WTC11 (cell line): Measurements from ENCODE around the gene DYSF. TPM values are rescaled to one million over a fixed set of nuclear protein-coding genes. Genes with fewer than 3 reads are reported as not detected.
A peak's percentile ranks its signal among the peaks of the same experiment; 100 is the strongest.

Experiments used
- ATAC-seq: fragments of 200-7000 bp; cut with Tn5 transposase; 2 replicates; pipeline ENCODE4 v1.10.0; 2021; ENCODE audit warnings: mild to moderate bottlenecking, moderate library complexity
- CTCF ChIA-PET: fragments of 300-600 bp; sonication (Branson Sonifier 250); formaldehyde crosslinking; loops from one replicate; lab custom pipeline; 2021; ENCODE audit warnings: antibody characterized with exemption; lab: Charles Lee
- POLR2A ChIA-PET: fragments of 350-600 bp; sonication (Branson Sonifier 250); formaldehyde crosslinking; loops from one replicate; lab custom pipeline; 2021; ENCODE audit warnings: antibody characterized with exemption; lab: Charles Lee
- DNase-seq: peaks from one replicate; pipeline ENCODE4 v3.0.0; 2021; ENCODE audit warnings: low spot score
- H3K27ac Mint-ChIP-seq: 2 replicates; pipeline ENCODE4 v1.8.0; 2021; ENCODE audit warnings: mixed read lengths
- H3K27me3 Mint-ChIP-seq: 2 replicates; pipeline ENCODE4 v1.8.0; 2021; ENCODE audit warnings: low read depth, mild to moderate bottlenecking, moderate library complexity, mixed read lengths
- H3K36me3 Mint-ChIP-seq: 2 replicates; pipeline ENCODE4 v1.8.0; 2021; ENCODE audit warnings: mixed read lengths
- H3K4me1 Mint-ChIP-seq: 2 replicates; pipeline ENCODE4 v1.8.0; 2022; ENCODE audit warnings: mixed read lengths
- H3K4me3 Mint-ChIP-seq: 2 replicates; pipeline ENCODE4 v1.8.0; 2021; ENCODE audit warnings: mild to moderate bottlenecking, moderate library complexity, mixed read lengths
- H3K9me3 Mint-ChIP-seq: 2 replicates; pipeline ENCODE4 v1.8.0; 2021; ENCODE audit warnings: mixed read lengths
- ATF1 ChIP-seq: sonication (generic); formaldehyde crosslinking; IDR thresholded peaks from 2 replicates; pipeline ENCODE4 v1.8.1; 2023; ENCODE audit warnings: mild to moderate bottlenecking, moderate library complexity, missing genetic modification reagents
- CBFB ChIP-seq: sonication (generic); formaldehyde crosslinking; IDR thresholded peaks from 2 replicates; pipeline ENCODE4 v1.8.1; 2022; ENCODE audit warnings: mild to moderate bottlenecking, low read depth, missing genetic modification reagents
- CREB1 ChIP-seq: sonication (generic); formaldehyde crosslinking; IDR thresholded peaks from 2 replicates; pipeline ENCODE4 v1.8.0; 2023; ENCODE audit warnings: mild to moderate bottlenecking, missing genetic modification reagents
- EMX1 ChIP-seq: fragments of 250-450 bp; sonication (Bioruptor Pico); IDR thresholded peaks from 2 replicates; pipeline ENCODE4 v1.8.0; 2021; ENCODE audit warnings: mild to moderate bottlenecking
- ETV6 ChIP-seq: sonication (generic); formaldehyde crosslinking; IDR thresholded peaks from 2 replicates; pipeline ENCODE4 v1.8.1; 2022; ENCODE audit warnings: mild to moderate bottlenecking, missing genetic modification reagents
- FOXJ3 ChIP-seq: sonication (generic); formaldehyde crosslinking; IDR thresholded peaks from 2 replicates; pipeline ENCODE4 v1.9.0; 2021; ENCODE audit warnings: missing genetic modification reagents, mild to moderate bottlenecking, borderline replicate concordance
- FOXP4 ChIP-seq: sonication (generic); formaldehyde crosslinking; IDR thresholded peaks from 2 replicates; pipeline ENCODE4 v1.8.0; 2022; ENCODE audit warnings: mild to moderate bottlenecking, missing genetic modification reagents
- GRHL2 ChIP-seq: fragments of 250-450 bp; sonication (Bioruptor Pico); IDR thresholded peaks from 2 replicates; pipeline ENCODE4 v1.8.0; 2022; ENCODE audit warnings: mild to moderate bottlenecking, moderate library complexity; ENCODE audit not compliant: insufficient replicate concordance, severe bottlenecking
- IRF2 ChIP-seq: sonication (generic); formaldehyde crosslinking; IDR thresholded peaks from 2 replicates; pipeline ENCODE4 v1.8.0; 2022; ENCODE audit warnings: low read depth, missing genetic modification reagents, borderline replicate concordance
- JAZF1 ChIP-seq: fragments of 250-450 bp; sonication (Bioruptor Pico); IDR thresholded peaks from 2 replicates; pipeline ENCODE4 v1.9.0; 2021; ENCODE audit warnings: moderate library complexity, mild to moderate bottlenecking, inconsistent platforms
- KAT7 ChIP-seq: sonication (generic); formaldehyde crosslinking; IDR thresholded peaks from 2 replicates; pipeline ENCODE4 v1.8.1; 2023; ENCODE audit warnings: missing genetic modification reagents, mild to moderate bottlenecking, borderline replicate concordance
- MXD4 ChIP-seq: fragments of 250-450 bp; sonication (Bioruptor Pico); IDR thresholded peaks from 2 replicates; pipeline ENCODE4 v1.8.0; 2021; ENCODE audit warnings: mild to moderate bottlenecking, moderate library complexity, borderline replicate concordance
- PRDM15 ChIP-seq: sonication (generic); formaldehyde crosslinking; IDR thresholded peaks from 2 replicates; pipeline ENCODE4 v1.8.0; 2022; ENCODE audit warnings: missing genetic modification reagents
- TEAD1 ChIP-seq: sonication (generic); formaldehyde crosslinking; IDR thresholded peaks from 2 replicates; pipeline ENCODE4 v1.8.0; 2022; ENCODE audit warnings: mild to moderate bottlenecking, missing genetic modification reagents
- TEAD4 ChIP-seq: sonication (generic); formaldehyde crosslinking; IDR thresholded peaks from 2 replicates; pipeline ENCODE4 v1.8.0; 2022; ENCODE audit warnings: mild to moderate bottlenecking, missing genetic modification reagents
- TP53 ChIP-seq: sonication (generic); formaldehyde crosslinking; IDR thresholded peaks from 2 replicates; pipeline ENCODE4 v1.8.1; 2023; ENCODE audit warnings: mild to moderate bottlenecking, missing genetic modification reagents
- USF1 ChIP-seq: sonication (generic); formaldehyde crosslinking; IDR thresholded peaks from 2 replicates; pipeline ENCODE4 v1.8.0; 2022; ENCODE audit warnings: mild to moderate bottlenecking, missing genetic modification reagents
- ZBTB21 ChIP-seq: sonication (generic); formaldehyde crosslinking; IDR thresholded peaks from 2 replicates; pipeline ENCODE4 v1.8.1; 2023; ENCODE audit warnings: mild to moderate bottlenecking, missing genetic modification reagents, borderline replicate concordance
- ZNF232 ChIP-seq: sonication (generic); formaldehyde crosslinking; IDR thresholded peaks from 2 replicates; pipeline ENCODE4 v1.8.0; 2022; ENCODE audit warnings: mild to moderate bottlenecking, missing genetic modification reagents
- ZNF396 ChIP-seq: fragments of 250-450 bp; sonication (Bioruptor Pico); IDR thresholded peaks from 2 replicates; pipeline ENCODE4 v1.8.0; 2021; ENCODE audit warnings: mild to moderate bottlenecking, moderate library complexity, borderline replicate concordance
- total RNA-seq: library from RNA; stranded (reverse); gene quantifications from 3 replicates; pipeline ENCODE4 v1.2.3, GENCODE V29; 2021
- TF ChIP-seq, protein P1 (sequence below): fragments of 250-450 bp; sonication (Bioruptor Pico); IDR thresholded peaks from 2 replicates; pipeline ENCODE4 v1.9.0; 2021; ENCODE audit warnings: mild to moderate bottlenecking
- TF ChIP-seq, protein P2 (sequence below): sonication (generic); formaldehyde crosslinking; conservative IDR thresholded peaks from 2 replicates; pipeline ENCODE4 v1.8.1; 2022; ENCODE audit warnings: mild to moderate bottlenecking, missing genetic modification reagents
- TF ChIP-seq, protein P3 (sequence below): sonication (generic); formaldehyde crosslinking; IDR thresholded peaks from 2 replicates; pipeline ENCODE4 v1.8.1; 2023; ENCODE audit warnings: mild to moderate bottlenecking, missing genetic modification reagents, moderate library complexity
- TF ChIP-seq, protein P4 (sequence below): sonication (generic); formaldehyde crosslinking; IDR thresholded peaks from 2 replicates; pipeline ENCODE4 v1.8.1; 2022; ENCODE audit warnings: missing genetic modification reagents, borderline replicate concordance
- TF ChIP-seq, protein P5 (sequence below): sonication (generic); formaldehyde crosslinking; IDR thresholded peaks from 2 replicates; pipeline ENCODE4 v1.8.1; 2023; ENCODE audit warnings: mild to moderate bottlenecking, missing genetic modification reagents

The DYSF gene
- total RNA-seq, 1 experiment from 2014 or later = 14.8 TPM

DNA sequence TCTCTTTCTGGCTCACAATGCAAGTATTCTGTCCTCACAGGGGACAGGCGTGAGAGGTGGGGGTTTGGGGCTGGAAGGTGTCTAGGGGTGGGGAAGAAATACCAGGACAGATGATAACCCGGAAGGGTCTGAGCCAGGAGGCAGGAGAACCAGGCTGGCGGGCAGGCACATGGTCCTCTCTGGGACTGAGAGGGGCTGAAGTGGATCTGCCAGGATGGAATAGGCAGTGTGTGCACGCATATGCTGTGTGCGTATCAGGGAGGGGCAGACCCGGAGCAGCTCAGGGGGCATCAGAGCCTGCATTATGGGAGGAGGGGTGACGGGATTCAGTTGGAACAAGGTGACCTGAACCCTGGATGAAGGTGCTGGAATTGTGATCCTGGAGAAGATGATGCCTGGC is 157.3 kb downstream of the DYSF start:
- no peaks in the 10 kb centered on the region for H3K36me3 Mint-ChIP-seq
- H3K27ac Mint-ChIP-seq = no peak overlapping the region
- CTCF ChIA-PET = no interaction called here
- H3K4me1 Mint-ChIP-seq = peaks cover 5% of the 10 kb centered on the region
- ATAC-seq (no peak), DNase-seq (peak; percentile 2)
- no peaks in the 10 kb centered on the region for H3K9me3 Mint-ChIP-seq
- POLR2A ChIA-PET = no interaction called here
- 0 out of 2 replicates have a peak, but pooled peaks cover 2% of the 10 kb centered on the region for H3K27me3 Mint-ChIP-seq
- TF ChIP-seq ETV6 (CRISPR knock-in tag) (no peak), GRHL2 (CRISPR knock-in tag) (no peak), CREB1 (CRISPR knock-in tag) (no peak), FOXJ3 (no peak), TEAD1 (CRISPR knock-in tag) (no peak), ZNF396 (CRISPR knock-in tag) (no peak), TEAD4 (CRISPR knock-in tag) (no peak), FOXP4 (no peak), MXD4 (no peak), ZBTB21 (no peak), EMX1 (CRISPR knock-in tag) (no peak), JAZF1 (CRISPR knock-in tag) (no peak), KAT7 (no peak)
- TF ChIP-seq, protein P1, sequence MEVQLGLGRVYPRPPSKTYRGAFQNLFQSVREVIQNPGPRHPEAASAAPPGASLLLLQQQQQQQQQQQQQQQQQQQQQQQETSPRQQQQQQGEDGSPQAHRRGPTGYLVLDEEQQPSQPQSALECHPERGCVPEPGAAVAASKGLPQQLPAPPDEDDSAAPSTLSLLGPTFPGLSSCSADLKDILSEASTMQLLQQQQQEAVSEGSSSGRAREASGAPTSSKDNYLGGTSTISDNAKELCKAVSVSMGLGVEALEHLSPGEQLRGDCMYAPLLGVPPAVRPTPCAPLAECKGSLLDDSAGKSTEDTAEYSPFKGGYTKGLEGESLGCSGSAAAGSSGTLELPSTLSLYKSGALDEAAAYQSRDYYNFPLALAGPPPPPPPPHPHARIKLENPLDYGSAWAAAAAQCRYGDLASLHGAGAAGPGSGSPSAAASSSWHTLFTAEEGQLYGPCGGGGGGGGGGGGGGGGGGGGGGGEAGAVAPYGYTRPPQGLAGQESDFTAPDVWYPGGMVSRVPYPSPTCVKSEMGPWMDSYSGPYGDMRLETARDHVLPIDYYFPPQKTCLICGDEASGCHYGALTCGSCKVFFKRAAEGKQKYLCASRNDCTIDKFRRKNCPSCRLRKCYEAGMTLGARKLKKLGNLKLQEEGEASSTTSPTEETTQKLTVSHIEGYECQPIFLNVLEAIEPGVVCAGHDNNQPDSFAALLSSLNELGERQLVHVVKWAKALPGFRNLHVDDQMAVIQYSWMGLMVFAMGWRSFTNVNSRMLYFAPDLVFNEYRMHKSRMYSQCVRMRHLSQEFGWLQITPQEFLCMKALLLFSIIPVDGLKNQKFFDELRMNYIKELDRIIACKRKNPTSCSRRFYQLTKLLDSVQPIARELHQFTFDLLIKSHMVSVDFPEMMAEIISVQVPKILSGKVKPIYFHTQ (CRISPR knock-in tag) = no peak
- TF ChIP-seq, protein P2, sequence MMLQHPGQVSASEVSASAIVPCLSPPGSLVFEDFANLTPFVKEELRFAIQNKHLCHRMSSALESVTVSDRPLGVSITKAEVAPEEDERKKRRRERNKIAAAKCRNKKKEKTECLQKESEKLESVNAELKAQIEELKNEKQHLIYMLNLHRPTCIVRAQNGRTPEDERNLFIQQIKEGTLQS = no peak
- TF ChIP-seq, protein P3, sequence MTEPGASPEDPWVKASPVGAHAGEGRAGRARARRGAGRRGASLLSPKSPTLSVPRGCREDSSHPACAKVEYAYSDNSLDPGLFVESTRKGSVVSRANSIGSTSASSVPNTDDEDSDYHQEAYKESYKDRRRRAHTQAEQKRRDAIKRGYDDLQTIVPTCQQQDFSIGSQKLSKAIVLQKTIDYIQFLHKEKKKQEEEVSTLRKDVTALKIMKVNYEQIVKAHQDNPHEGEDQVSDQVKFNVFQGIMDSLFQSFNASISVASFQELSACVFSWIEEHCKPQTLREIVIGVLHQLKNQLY (CRISPR knock-in tag) = no peak
- H3K4me3 Mint-ChIP-seq = no peak overlapping the region

DNA sequence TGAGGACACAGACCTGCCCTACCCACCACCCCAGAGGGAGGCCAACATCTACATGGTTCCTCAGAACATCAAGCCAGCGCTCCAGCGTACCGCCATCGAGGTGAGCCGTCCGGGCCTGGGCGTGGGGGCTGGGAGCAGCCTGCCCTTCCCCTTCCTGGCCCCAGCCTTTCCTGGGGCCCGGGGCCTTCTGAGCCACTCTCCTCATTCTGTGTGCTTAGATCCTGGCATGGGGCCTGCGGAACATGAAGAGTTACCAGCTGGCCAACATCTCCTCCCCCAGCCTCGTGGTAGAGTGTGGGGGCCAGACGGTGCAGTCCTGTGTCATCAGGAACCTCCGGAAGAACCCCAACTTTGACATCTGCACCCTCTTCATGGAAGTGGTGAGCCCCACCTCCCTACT is 157.9 kb downstream of the DYSF start:
- POLR2A ChIA-PET = no interaction called here
- DNase-seq = peak; percentile 6
- Mint-ChIP-seq H3K27me3 (0 out of 2 replicates have a peak, but pooled peaks cover 2% of the 10 kb centered on the region), H3K36me3 (no peaks in the 10 kb centered on the region), H3K27ac (no peak overlapping the region), H3K4me1 (no peaks in the 10 kb centered on the region; the same call in 1 of the 2 replicates), H3K9me3 (no peaks in the 10 kb centered on the region), H3K4me3 (no peak overlapping the region)
- CTCF ChIA-PET = no interaction called here
- ATAC-seq = no peak
- TF ChIP-seq USF1 (CRISPR knock-in tag) (no peak), TP53 (CRISPR knock-in tag) (no peak), ZNF232 (CRISPR knock-in tag) (no peak), CBFB (CRISPR knock-in tag) (no peak), ATF1 (CRISPR knock-in tag) (no peak), PRDM15 (CRISPR knock-in tag) (no peak), IRF2 (CRISPR knock-in tag) (no peak)
- TF ChIP-seq, protein P4, sequence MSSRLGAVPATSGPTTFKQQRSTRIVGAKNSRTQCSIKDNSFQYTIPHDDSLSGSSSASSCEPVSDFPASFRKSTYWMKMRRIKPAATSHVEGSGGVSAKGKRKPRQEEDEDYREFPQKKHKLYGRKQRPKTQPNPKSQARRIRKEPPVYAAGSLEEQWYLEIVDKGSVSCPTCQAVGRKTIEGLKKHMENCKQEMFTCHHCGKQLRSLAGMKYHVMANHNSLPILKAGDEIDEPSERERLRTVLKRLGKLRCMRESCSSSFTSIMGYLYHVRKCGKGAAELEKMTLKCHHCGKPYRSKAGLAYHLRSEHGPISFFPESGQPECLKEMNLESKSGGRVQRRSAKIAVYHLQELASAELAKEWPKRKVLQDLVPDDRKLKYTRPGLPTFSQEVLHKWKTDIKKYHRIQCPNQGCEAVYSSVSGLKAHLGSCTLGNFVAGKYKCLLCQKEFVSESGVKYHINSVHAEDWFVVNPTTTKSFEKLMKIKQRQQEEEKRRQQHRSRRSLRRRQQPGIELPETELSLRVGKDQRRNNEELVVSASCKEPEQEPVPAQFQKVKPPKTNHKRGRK (CRISPR knock-in tag) = no peak
- TF ChIP-seq, protein P5, sequence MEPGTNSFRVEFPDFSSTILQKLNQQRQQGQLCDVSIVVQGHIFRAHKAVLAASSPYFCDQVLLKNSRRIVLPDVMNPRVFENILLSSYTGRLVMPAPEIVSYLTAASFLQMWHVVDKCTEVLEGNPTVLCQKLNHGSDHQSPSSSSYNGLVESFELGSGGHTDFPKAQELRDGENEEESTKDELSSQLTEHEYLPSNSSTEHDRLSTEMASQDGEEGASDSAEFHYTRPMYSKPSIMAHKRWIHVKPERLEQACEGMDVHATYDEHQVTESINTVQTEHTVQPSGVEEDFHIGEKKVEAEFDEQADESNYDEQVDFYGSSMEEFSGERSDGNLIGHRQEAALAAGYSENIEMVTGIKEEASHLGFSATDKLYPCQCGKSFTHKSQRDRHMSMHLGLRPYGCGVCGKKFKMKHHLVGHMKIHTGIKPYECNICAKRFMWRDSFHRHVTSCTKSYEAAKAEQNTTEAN (CRISPR knock-in tag) = no peak
